Measurements from ENCODE around the gene PRICKLE2.

DNA sequence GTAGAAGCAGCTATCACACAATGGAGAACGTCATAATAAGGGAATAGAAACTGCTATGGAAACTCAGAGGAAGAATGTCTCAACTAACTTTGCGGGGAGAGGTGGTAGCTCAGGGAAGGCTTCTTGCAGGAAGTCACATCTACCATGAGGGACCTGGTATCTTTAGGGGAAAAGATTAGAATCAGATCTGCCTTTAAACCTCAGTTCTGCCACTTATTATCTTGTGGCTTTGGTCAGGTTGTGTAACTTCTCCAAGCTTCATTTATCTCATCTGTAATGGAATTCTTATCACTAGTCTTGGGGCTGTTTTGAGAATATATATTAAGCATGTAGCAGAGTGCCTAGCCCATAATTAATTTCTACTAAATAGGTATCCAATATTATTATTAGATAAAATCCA is 46.4 kb upstream of the PRICKLE2 start:
- TF ChIP-seq ZNF292 (tag by site-specific recombination; IDR thresholded peaks at IDR 0.05; ENCODE audit: borderline replicate concordance, low read depth) (no peak), ZNF777 (tag by site-specific recombination; IDR thresholded peaks at IDR 0.05; ENCODE audit: borderline replicate concordance) (no peak), ZNF211 (tag by site-specific recombination; IDR thresholded peaks at IDR 0.05; ENCODE audit: low read depth) (no peak), ZNF510 (tag by site-specific recombination; IDR thresholded peaks at IDR 0.05; ENCODE audit: insufficient replicate concordance) (no peak), ZNF514 (tag by site-specific recombination; IDR thresholded peaks at IDR 0.05) (no peak), ZNF350 (tag by site-specific recombination; IDR thresholded peaks at IDR 0.05) (no peak), ZNF391 (tag by site-specific recombination; IDR thresholded peaks at IDR 0.05; ENCODE audit: borderline replicate concordance, low read depth) (no peak), ZBTB1 (tag by site-specific recombination; IDR thresholded peaks at IDR 0.05) (no peak), ZNF560 (tag by site-specific recombination; IDR thresholded peaks at IDR 0.05; ENCODE audit: borderline replicate concordance) (no peak)
- TF ChIP-seq, protein P1, sequence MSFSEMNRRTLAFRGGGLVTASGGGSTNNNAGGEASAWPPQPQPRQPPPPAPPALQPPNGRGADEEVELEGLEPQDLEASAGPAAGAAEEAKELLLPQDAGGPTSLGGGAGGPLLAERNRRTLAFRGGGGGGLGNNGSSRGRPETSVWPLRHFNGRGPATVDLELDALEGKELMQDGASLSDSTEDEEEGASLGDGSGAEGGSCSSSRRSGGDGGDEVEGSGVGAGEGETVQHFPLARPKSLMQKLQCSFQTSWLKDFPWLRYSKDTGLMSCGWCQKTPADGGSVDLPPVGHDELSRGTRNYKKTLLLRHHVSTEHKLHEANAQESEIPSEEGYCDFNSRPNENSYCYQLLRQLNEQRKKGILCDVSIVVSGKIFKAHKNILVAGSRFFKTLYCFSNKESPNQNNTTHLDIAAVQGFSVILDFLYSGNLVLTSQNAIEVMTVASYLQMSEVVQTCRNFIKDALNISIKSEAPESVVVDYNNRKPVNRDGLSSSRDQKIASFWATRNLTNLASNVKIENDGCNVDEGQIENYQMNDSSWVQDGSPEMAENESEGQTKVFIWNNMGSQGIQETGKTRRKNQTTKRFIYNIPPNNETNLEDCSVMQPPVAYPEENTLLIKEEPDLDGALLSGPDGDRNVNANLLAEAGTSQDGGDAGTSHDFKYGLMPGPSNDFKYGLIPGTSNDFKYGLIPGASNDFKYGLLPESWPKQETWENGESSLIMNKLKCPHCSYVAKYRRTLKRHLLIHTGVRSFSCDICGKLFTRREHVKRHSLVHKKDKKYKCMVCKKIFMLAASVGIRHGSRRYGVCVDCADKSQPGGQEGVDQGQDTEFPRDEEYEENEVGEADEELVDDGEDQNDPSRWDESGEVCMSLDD (tag by site-specific recombination; IDR thresholded peaks at IDR 0.05) = no peak
- TF ChIP-seq, protein P2, sequence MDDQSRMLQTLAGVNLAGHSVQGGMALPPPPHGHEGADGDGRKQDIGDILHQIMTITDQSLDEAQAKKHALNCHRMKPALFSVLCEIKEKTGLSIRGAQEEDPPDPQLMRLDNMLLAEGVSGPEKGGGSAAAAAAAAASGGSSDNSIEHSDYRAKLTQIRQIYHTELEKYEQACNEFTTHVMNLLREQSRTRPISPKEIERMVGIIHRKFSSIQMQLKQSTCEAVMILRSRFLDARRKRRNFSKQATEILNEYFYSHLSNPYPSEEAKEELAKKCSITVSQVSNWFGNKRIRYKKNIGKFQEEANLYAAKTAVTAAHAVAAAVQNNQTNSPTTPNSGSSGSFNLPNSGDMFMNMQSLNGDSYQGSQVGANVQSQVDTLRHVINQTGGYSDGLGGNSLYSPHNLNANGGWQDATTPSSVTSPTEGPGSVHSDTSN (CRISPR knock-in tag; IDR thresholded peaks at IDR 0.05) = no peak
- TF ChIP-seq, protein P3, sequence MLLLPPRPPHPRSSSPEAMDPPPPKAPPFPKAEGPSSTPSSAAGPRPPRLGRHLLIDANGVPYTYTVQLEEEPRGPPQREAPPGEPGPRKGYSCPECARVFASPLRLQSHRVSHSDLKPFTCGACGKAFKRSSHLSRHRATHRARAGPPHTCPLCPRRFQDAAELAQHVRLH (tag by site-specific recombination; IDR thresholded peaks at IDR 0.05) = no peak
- TF ChIP-seq, protein P4, sequence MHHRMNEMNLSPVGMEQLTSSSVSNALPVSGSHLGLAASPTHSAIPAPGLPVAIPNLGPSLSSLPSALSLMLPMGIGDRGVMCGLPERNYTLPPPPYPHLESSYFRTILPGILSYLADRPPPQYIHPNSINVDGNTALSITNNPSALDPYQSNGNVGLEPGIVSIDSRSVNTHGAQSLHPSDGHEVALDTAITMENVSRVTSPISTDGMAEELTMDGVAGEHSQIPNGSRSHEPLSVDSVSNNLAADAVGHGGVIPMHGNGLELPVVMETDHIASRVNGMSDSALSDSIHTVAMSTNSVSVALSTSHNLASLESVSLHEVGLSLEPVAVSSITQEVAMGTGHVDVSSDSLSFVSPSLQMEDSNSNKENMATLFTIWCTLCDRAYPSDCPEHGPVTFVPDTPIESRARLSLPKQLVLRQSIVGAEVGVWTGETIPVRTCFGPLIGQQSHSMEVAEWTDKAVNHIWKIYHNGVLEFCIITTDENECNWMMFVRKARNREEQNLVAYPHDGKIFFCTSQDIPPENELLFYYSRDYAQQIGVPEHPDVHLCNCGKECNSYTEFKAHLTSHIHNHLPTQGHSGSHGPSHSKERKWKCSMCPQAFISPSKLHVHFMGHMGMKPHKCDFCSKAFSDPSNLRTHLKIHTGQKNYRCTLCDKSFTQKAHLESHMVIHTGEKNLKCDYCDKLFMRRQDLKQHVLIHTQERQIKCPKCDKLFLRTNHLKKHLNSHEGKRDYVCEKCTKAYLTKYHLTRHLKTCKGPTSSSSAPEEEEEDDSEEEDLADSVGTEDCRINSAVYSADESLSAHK (tag by site-specific recombination; IDR thresholded peaks at IDR 0.05) = no peak
- TF ChIP-seq, protein P5, sequence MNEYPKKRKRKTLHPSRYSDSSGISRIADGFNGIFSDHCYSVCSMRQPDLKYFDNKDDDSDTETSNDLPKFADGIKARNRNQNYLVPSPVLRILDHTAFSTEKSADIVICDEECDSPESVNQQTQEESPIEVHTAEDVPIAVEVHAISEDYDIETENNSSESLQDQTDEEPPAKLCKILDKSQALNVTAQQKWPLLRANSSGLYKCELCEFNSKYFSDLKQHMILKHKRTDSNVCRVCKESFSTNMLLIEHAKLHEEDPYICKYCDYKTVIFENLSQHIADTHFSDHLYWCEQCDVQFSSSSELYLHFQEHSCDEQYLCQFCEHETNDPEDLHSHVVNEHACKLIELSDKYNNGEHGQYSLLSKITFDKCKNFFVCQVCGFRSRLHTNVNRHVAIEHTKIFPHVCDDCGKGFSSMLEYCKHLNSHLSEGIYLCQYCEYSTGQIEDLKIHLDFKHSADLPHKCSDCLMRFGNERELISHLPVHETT (tag by site-specific recombination; IDR thresholded peaks at IDR 0.05) = no peak

All from HEK293 (cell line).